Activated CD4-positive, alpha-beta T cell treated with anti-CD3 and anti-CD28 coated beads for 1 hour (primary cell): ENCODE data around the gene USP31.

Source experiments
- DNase-seq: peaks from one replicate; pipeline ENCODE4 v3.0.0-alpha.2; 2020

Gene USP31

DNA sequence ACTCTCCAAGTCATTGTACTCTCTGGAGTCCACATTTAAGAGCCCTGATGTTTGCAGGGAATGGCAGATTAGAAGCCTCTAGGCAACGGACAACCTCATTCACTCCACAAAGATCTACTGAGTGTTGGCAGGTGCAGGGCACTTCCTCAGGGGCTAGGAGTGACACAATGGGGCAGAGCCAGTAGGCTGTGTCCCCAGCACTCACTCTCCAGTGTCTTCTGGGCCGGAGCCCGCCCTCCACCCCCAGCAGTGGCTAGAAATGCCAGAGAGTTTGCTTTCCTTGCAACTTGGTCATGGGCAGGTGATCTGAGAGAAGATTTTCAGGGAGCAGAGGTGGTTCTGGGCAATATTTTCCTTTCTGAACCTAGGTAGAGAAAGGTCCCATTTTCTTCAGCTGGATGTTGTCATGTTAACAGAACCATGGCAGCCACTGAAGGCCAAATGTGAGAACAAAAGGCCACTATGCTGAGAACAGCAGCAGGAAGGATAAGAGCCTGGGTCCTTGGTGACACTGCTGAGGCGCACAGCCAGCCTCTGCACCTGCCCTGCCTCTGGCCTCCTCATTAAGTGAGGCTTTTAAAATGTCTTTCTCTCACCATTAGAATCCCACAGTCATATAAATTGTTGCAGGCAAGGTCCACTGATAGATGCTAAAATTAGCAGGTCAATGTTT lies 96.2 kb downstream of the USP31 start:
- DNase-seq = no peak

DNA sequence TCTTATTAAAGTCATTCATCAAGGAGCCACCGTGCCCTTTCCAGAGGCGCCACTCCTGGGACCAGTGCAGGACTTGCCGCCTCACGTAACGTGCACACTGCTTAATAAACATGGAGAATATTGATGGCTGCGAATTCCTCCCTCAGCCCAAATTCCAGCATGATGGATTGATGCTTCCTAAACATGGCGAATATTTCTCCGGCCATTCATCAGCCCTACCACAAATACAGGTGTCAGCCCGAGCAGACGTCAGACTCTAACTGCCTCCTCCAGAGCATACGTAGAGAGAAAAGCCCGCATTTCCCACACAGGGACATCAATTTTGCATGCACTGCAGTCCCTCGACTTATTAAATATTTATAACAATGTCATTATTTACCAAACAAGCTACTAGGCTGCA lies 97.0 kb downstream of the USP31 start:
- no peak for DNase-seq

DNA sequence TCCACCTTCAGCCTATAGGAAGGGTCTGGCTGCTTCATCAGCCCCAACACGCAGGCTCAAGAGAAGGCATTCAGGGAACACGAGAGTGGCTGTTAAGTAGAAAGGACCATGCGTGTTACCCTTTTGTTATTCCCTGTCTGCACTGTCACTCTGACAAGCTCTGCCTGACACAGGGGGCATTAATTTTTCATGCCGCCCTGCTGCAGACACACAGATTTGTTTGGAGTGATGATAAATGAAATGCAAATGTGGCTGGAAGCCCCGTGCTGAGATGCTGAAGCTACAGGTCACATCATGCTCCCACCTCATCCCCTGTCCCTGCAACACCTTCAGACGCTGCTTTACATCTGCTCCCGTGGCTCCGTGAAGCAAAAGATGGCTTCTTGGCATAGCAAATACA lies 97.7 kb downstream of the USP31 start:
- DNase-seq = no peak

DNA sequence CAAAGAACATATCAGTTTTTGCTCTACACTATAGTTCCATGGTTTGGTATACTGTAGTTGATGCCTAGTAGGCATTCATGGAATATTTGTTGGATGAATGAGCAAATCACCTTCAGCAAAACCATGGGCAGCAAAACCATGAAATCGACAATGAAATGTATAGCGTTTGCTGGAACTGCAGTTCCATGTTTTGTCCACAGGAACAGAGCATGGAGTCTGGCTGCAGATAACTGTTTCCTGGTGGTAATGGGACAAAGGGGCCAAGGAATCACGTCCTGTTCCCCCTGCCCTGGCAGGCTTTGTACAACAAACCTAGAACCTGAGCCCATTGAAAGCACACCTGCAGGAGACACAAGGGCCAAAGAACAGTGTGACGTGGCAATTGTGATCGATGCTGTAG lies 101.1 kb downstream of the USP31 start:
- no peak for DNase-seq

DNA sequence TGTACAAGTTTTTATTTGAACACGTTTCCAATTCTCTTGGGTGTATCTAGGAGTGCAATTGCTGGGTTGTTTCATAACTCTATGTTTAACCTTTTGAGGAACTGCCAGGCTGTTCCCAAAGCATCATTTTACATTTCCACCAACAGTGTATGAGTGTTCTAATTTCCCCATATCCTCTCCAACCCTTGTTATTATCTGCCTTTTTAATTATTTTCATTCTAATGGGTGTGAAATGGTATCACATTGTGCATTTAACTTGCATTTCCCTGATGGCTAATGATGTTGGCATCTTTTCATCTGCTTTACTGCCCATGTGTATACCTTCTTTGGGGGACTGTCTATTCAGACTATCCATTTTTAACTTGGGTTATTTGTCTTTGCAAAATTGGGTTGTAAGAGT lies 104.2 kb downstream of the USP31 start:
- no peak for DNase-seq

DNA sequence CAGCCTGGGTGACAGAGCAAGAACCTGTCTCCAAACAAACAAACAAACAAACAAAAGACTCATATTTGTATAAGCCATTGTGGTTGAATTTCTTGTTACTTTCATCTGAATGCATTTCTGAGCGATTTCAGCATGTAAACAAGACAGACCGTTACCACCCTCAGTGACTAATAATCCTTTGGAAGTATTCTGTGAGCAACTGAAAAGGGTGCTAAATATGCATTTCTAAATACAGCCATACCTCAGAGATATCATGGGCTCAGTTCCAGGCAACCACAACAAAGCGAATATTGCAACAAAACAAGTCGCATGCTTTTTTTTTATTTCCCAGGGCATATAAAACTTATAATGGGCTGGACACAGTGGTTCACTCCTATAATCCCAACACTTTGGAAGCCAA lies 109.0 kb downstream of the USP31 start:
- no peak for DNase-seq

DNA sequence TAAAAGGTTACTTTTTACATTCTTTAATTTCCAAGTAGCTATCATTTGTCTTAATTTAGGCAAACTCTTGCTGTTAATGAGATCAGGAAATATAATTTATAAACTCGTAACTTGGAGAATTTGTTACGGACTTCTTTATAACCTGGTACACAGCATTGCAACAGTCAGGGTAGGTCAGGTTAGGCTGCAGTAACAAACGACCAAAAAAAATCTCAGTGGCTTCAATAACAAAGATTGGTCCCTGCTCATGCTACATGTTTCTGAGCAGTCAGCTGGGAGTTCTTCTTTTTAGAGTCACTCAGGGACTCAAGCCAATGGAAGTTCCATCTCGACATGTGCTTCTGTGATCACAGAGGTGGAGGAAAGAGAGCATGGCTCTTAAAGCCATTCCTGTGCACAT lies 110.1 kb downstream of the USP31 start:
- no peak for DNase-seq

DNA sequence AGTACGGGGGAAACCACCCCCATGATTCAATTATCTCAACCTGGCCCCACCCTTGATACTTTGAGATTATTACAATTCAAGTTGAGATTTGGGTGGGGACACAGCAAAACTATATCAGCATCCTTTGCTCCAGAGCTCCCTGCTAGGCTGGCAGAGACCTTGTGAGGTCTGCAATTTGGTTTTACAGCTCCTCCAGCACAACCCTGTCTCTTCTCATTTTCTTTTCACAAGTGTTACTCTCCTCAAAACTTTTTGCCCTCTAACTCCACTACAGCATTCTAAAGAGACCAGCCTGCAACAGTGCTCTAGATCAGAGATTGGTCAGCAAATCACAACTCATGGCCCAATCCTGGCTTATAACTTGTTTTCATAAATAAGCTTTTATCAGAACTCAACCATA lies 114.0 kb downstream of the USP31 start:
- DNase-seq = no peak

DNA sequence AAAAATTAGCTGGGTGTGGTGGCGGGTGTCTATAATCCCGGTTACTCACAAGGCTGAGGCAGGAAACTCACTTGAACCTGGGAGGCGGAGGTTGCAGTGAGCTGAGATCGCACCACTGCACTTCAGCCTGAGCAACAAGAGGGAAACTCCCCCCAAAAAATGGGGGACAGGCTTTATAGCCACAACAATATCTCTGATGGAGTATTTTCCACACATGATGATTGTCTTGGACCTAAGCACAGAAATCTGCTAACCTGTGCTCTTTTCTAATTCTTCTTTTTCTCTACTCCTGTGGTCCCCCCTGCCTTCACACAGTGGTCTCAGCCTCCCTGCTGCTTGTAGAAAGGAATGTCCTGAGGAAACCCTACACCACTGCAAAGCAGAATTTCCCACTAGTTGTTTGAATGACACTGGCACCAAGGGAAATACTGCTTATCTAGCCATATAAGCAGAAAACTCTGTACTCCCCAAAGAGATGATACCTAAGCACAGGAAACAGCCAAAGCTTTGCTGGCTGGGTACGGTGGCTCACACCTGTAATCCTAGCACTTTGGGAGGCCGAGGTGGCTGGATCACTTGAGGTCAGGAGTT lies 117.6 kb downstream of the USP31 start:
- DNase-seq = no peak

DNA sequence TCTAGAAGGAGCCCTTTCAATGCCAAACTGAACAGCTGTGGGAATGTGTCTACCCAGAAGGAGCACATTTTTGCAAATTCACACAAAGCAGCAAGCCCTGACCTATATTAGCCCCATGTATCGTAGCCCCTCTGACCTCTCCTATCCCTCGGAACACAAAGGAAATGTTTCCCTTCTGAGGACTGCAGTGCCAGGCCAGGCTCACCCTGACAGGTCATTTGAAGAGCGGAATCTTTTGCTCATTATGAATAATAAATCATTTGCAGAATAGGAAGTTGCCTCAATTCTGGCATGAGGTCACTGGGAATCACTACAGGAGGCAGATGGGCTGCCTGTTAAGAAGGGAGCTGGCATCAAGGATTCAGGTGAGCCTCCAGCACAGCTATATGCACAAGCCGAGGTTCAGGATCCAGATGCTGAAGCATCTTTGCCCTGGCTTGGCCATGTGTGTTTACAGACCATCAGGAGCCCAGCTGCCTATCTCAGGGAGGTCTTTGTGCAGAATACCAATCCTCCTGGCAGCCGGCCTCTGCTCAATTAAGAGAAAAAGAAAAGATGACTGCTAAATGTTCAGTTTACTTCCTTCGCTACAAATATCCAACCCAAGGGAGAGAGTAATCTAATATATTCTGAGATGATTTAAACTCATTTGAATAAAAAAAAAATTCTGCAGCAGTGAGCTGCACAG lies 119.4 kb downstream of the USP31 start:
- DNase-seq = no peak

DNA sequence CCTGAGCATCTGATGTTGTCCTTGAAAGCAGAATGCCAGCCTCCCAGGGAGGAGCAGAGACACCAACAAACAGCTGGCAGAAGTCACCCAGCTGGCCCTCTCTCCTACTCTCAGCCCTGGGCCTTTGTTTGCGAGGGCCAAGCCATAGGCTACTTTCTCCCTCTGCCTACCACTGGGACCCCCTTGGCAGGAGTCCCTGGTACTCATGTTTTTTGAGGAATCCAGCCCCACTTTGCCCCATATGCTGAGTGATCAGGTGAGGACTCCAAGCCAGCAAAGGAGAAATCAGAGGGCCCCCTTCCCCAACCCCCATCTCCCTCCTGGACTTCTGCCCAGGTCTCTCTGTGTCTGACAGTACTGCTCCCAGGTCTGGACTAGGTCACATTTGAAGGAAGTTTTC lies 121.9 kb downstream of the USP31 start:
- no peak for DNase-seq

DNA sequence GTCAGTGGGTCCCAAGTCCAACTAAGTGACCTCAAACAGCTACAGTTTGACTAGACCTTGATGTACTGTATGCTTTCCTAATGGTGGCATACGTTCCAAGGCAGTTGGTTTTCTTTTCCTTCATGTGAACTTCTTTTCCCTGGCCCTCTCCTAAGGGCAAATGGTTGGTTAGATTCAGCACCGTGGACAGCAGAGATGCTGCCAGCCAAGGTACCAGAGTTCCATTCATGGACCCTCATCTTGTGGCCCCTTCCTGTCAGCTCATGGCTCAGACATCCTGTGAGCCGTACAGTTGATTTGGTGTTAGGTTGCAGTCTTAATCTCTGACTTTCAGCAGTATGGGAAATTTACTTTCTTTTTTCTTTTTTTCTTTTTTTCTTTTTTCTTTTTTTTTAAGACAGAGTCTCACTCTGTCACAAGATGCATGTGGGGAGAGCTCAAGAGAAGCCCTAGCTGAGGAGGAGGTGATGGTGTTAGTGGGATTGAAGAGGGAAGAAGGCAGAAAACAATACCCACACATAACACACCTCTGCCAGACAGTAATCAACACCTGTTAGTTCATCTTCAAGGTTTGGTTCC lies 122.4 kb downstream of the USP31 start:
- DNase-seq = no peak

DNA sequence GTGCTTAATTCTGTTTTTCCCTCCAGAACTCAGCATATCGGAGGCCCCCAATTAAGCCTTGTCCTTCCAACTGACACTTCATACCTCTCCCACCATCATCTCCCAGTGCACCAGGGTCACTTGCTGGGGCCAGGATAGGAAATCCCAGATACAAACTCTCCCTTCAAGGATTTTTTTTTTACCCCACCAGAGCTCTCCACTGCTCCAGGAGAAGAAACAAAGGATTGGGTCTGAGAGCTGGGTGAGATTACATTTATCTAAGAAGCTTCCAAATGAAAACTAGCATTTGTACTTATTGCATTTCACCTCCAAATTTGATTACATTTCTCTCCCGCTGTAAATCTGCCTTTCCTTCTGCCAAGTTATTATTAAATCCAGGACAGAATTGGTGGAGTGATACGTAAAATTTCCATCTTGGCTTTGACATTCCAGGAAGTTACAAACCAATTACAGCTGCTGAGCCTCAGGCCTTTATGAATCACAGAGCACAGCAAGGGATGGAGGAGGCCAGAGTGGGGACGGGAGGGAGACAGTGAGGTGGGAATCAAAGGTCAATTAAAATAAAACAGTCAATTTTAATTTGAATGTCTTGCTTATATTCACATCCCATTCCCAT lies 123.5 kb downstream of the USP31 start:
- no peak for DNase-seq

DNA sequence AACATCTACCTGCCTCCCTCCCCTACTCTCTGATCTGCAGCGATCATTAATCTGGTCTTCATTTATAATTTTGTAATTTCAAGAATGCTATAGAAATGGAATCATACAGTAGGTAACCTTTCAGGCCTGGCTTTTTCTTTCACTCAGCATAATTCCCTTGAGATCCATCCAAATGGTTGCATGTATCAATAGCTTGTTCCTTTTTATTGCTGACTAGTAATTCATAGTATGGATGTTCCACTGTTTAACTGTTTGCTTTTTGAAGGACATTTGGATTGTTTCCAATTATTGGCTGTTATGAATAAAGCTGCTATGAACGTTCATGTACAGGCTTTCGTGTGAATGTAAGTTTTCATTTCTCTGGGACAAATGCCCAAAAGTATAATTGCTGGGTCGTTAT lies 125.2 kb downstream of the USP31 start:
- DNase-seq = no peak

DNA sequence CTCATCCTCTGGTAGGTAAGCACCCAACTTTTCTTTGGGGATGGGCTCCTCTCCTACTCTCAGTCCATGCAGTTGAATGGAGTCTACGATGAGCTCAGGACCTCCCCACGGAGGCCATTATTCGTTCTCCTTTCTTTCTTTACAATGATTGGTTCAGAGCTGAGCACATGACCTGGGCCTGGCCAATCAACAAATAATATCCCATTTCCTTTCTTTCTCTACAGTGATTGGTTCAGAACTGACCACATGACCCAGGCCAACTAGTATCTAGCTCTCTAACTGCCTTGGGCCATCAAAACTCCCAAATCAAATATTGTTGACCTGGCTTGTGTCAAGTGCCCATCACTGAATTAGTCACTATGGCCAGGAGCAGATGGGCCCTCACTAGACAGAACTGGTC lies 129.2 kb downstream of the USP31 start:
- no peak for DNase-seq

DNA sequence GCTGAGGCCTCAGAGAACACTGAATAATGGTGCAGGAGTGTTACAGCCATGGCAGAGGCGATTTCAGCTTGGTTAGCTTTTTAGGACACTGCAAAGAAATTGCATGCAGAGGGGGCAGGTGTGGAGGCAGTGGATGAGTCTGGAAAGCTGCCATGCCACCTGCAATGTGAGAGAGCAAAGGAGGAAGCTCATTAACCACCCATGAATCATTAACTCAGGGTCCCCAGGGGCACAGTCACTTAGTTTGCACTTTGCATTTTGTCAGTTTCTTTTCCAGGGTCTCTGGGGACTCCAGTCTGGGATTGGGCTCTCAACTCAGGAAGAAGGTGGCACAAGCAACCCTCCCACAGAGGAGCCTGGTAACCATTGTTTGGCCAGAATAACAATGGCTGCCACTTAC lies 132.9 kb downstream of the USP31 start:
- DNase-seq = no peak

DNA sequence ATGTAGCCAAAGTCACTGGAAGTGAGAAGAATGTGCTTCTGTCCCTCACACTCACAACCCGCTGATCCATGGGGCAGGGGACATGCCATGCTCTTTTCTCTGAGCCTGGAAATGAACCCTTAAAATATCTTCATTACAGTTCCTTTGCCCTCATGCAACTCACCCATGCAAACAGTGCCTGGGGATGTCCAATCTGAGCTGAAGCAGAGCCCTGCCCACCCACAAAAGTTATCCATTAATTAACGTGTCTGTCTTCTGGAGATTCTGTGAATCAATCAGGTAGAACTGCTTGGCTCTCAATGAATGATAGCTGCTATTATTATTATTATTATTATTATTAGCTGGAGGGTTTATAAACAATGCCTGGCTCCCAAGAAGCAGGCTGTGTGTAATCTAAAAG lies 133.7 kb downstream of the USP31 start:
- no peak for DNase-seq

DNA sequence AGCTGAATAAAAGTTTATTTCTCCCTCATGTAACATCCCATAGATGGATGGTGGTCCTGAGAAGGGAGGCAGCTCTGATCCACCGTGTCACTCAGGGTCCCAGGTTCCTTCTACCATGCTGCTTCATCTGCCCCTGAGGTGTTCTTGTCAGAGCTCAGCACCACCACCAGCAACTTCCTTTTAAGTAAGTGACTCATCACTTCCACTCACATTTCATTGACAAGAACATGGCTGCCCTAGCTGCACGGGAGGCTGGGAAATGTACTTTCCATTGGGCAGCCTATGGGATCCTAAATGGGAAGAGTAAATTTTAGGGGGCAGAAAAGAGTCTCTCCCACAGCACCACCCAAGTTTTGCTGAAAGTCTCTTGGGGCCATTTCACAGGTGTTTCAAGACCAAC lies 134.7 kb downstream of the USP31 start:
- DNase-seq = no peak
